ENCODE data around the gene RGS7. TPM values are rescaled to one million over a fixed set of nuclear protein-coding genes. Genes with fewer than 3 reads are reported as not detected.

RGS7 gene
- total and polyA plus RNA-seq, 9 donors: 0.05 to 0.25 (median 0.10) TPM; not detected in 5

GRCh38 chr1:241332987-241333386 lies 24.0 kb downstream of the RGS7 start:
- WGBS (ENCODE audit: insufficient coverage): no CpG with 5 or more reads among the region's 2 CpGs
- no peaks in the 10 kb centered on the region for H3K27me3 ChIP-seq (ENCODE audit: control insufficient read depth, insufficient read depth, low read length)
- H3K9me3 ChIP-seq (replicated peaks; ENCODE audit: control insufficient read depth, low read depth, low read length): no peaks in the 10 kb centered on the region
- no peak overlapping the region for H3K27ac ChIP-seq (ENCODE audit: low read length)
- no peaks in the 10 kb centered on the region for H3K36me3 ChIP-seq (ENCODE audit: control insufficient read depth, insufficient read depth, low read length)
- DNase-seq: no peak
- no peak overlapping the region for H3K4me3 ChIP-seq (ENCODE audit: low read length)
- H3K4me1 ChIP-seq (ENCODE audit: control insufficient read depth, insufficient read depth, low read length): no peaks in the 10 kb centered on the region

- 100% methylated on average over 1 of the region's 4 CpGs for WGBS (ENCODE audit: insufficient coverage)
- Histone ChIP-seq H3K9me3 (replicated peaks; ENCODE audit: control insufficient read depth, low read depth, low read length) (no peaks in the 10 kb centered on the region), H3K36me3 (ENCODE audit: control insufficient read depth, insufficient read depth, low read length) (no peaks in the 10 kb centered on the region), H3K4me3 (ENCODE audit: low read length) (no peak overlapping the region), H3K27me3 (ENCODE audit: control insufficient read depth, insufficient read depth, low read length) (no peaks in the 10 kb centered on the region), H3K4me1 (ENCODE audit: control insufficient read depth, insufficient read depth, low read length) (no peaks in the 10 kb centered on the region), H3K27ac (ENCODE audit: low read length) (no peak overlapping the region)
- no peak for DNase-seq
These were observed 25.0 kb downstream of the RGS7 start for GRCh38 chr1:241332037-241332409.

GRCh38 chr1:241331328-241332036 lies 25.5 kb downstream of the RGS7 start:
- H3K4me3 ChIP-seq (ENCODE audit: low read length): no peak overlapping the region
- no peaks in the 10 kb centered on the region for H3K9me3 ChIP-seq (replicated peaks; ENCODE audit: control insufficient read depth, low read depth, low read length)
- H3K4me1 ChIP-seq (ENCODE audit: control insufficient read depth, insufficient read depth, low read length): no peaks in the 10 kb centered on the region
- H3K27ac ChIP-seq (ENCODE audit: low read length): no peak overlapping the region
- no peaks in the 10 kb centered on the region for H3K27me3 ChIP-seq (ENCODE audit: control insufficient read depth, insufficient read depth, low read length)
- no peak for DNase-seq
- 61% methylated on average over 2 of the region's 3 CpGs for WGBS (ENCODE audit: insufficient coverage)
- no peaks in the 10 kb centered on the region for H3K36me3 ChIP-seq (ENCODE audit: control insufficient read depth, insufficient read depth, low read length)

GRCh38 chr1:241330619-241331327 lies 26.2 kb downstream of the RGS7 start:
- Histone ChIP-seq H3K9me3 (replicated peaks; ENCODE audit: control insufficient read depth, low read depth, low read length) (no peaks in the 10 kb centered on the region), H3K27me3 (ENCODE audit: control insufficient read depth, insufficient read depth, low read length) (no peaks in the 10 kb centered on the region), H3K27ac (ENCODE audit: low read length) (no peak overlapping the region), H3K4me1 (ENCODE audit: control insufficient read depth, insufficient read depth, low read length) (no peaks in the 10 kb centered on the region), H3K36me3 (ENCODE audit: control insufficient read depth, insufficient read depth, low read length) (no peaks in the 10 kb centered on the region), H3K4me3 (ENCODE audit: low read length) (no peak overlapping the region)
- WGBS (ENCODE audit: insufficient coverage): no CpG with 5 or more reads among the region's 1 CpG
- DNase-seq: no peak

- DNase-seq: no peak
- WGBS (ENCODE audit: insufficient coverage): no CpG with 5 or more reads among the region's 2 CpGs
- Histone ChIP-seq H3K4me1 (ENCODE audit: control insufficient read depth, insufficient read depth, low read length) (no peaks in the 10 kb centered on the region), H3K9me3 (replicated peaks; ENCODE audit: control insufficient read depth, low read depth, low read length) (no peaks in the 10 kb centered on the region), H3K27ac (ENCODE audit: low read length) (no peak overlapping the region), H3K4me3 (ENCODE audit: low read length) (no peak overlapping the region), H3K27me3 (ENCODE audit: control insufficient read depth, insufficient read depth, low read length) (no peaks in the 10 kb centered on the region), H3K36me3 (ENCODE audit: control insufficient read depth, insufficient read depth, low read length) (no peaks in the 10 kb centered on the region)
These were observed 31.5 kb downstream of the RGS7 start for GRCh38 chr1:241325456-241325855.

- H3K4me3 ChIP-seq (ENCODE audit: low read length): no peak overlapping the region
- WGBS (ENCODE audit: insufficient coverage): 13% methylated on average over 6 of the region's 9 CpGs
- no peaks in the 10 kb centered on the region for H3K4me1 ChIP-seq (ENCODE audit: control insufficient read depth, insufficient read depth, low read length)
- no peaks in the 10 kb centered on the region for H3K27me3 ChIP-seq (ENCODE audit: control insufficient read depth, insufficient read depth, low read length)
- H3K36me3 ChIP-seq (ENCODE audit: control insufficient read depth, insufficient read depth, low read length): no peaks in the 10 kb centered on the region
- peak; percentile 41 for DNase-seq
- no peak overlapping the region for H3K27ac ChIP-seq (ENCODE audit: low read length)
- no peaks in the 10 kb centered on the region for H3K9me3 ChIP-seq (replicated peaks; ENCODE audit: control insufficient read depth, low read depth, low read length)
These were observed 33.4 kb downstream of the RGS7 start for GRCh38 chr1:241323514-241324195.

GRCh38 chr1:241317676-241318075 lies 39.3 kb downstream of the RGS7 start:
- no peak overlapping the region for H3K4me3 ChIP-seq (ENCODE audit: low read length)
- H3K36me3 ChIP-seq (ENCODE audit: control insufficient read depth, insufficient read depth, low read length): no peaks in the 10 kb centered on the region
- H3K4me1 ChIP-seq (ENCODE audit: control insufficient read depth, insufficient read depth, low read length): no peaks in the 10 kb centered on the region
- DNase-seq: no peak
- no CpG with 5 or more reads among the region's 2 CpGs for WGBS (ENCODE audit: insufficient coverage)
- no peaks in the 10 kb centered on the region for H3K27me3 ChIP-seq (ENCODE audit: control insufficient read depth, insufficient read depth, low read length)
- no peak overlapping the region for H3K27ac ChIP-seq (ENCODE audit: low read length)
- H3K9me3 ChIP-seq (replicated peaks; ENCODE audit: control insufficient read depth, low read depth, low read length): no peaks in the 10 kb centered on the region

- Histone ChIP-seq H3K27me3 (ENCODE audit: control insufficient read depth, insufficient read depth, low read length) (no peaks in the 10 kb centered on the region), H3K9me3 (replicated peaks; ENCODE audit: control insufficient read depth, low read depth, low read length) (no peaks in the 10 kb centered on the region), H3K4me3 (ENCODE audit: low read length) (no peak overlapping the region), H3K27ac (ENCODE audit: low read length) (no peak overlapping the region), H3K36me3 (ENCODE audit: control insufficient read depth, insufficient read depth, low read length) (no peaks in the 10 kb centered on the region), H3K4me1 (ENCODE audit: control insufficient read depth, insufficient read depth, low read length) (no peaks in the 10 kb centered on the region)
- no peak for DNase-seq
- WGBS (ENCODE audit: insufficient coverage): no CpG with 5 or more reads among the region's 3 CpGs
These were observed 40.6 kb downstream of the RGS7 start for GRCh38 chr1:241316372-241316771.

- no peak overlapping the region for H3K27ac ChIP-seq (ENCODE audit: low read length)
- H3K27me3 ChIP-seq (ENCODE audit: control insufficient read depth, insufficient read depth, low read length): no peaks in the 10 kb centered on the region
- H3K36me3 ChIP-seq (ENCODE audit: control insufficient read depth, insufficient read depth, low read length): no peaks in the 10 kb centered on the region
- H3K4me1 ChIP-seq (ENCODE audit: control insufficient read depth, insufficient read depth, low read length): no peaks in the 10 kb centered on the region
- 60% methylated on average over 1 of the region's 5 CpGs for WGBS (ENCODE audit: insufficient coverage)
- DNase-seq: no peak
- no peaks in the 10 kb centered on the region for H3K9me3 ChIP-seq (replicated peaks; ENCODE audit: control insufficient read depth, low read depth, low read length)
- H3K4me3 ChIP-seq (ENCODE audit: low read length): no peak overlapping the region
These were observed 45.8 kb downstream of the RGS7 start for GRCh38 chr1:241311056-241311746.

GRCh38 chr1:241310451-241310850 lies 46.6 kb downstream of the RGS7 start:
- Histone ChIP-seq H3K4me1 (ENCODE audit: control insufficient read depth, insufficient read depth, low read length) (no peaks in the 10 kb centered on the region), H3K4me3 (ENCODE audit: low read length) (no peak overlapping the region), H3K36me3 (ENCODE audit: control insufficient read depth, insufficient read depth, low read length) (no peaks in the 10 kb centered on the region), H3K9me3 (replicated peaks; ENCODE audit: control insufficient read depth, low read depth, low read length) (peaks cover 3% of the 10 kb centered on the region), H3K27ac (ENCODE audit: low read length) (no peak overlapping the region), H3K27me3 (ENCODE audit: control insufficient read depth, insufficient read depth, low read length) (no peaks in the 10 kb centered on the region)
- WGBS (ENCODE audit: insufficient coverage): no CpG with 5 or more reads among the region's 3 CpGs
- DNase-seq: no peak
